H9 (cell line): ENCODE results near the gene COX7B2. TPM values are rescaled to one million over a fixed set of nuclear protein-coding genes. Genes with fewer than 3 reads are reported as not detected.

Source experiments
- DNase-seq: peaks from one replicate; pipeline ENCODE4 v3.0.0-alpha.2; 2017
- H2AFZ ChIP-seq: one replicate; pipeline ENCODE4 v1.6.1; 2013; ENCODE audit warnings: mild to moderate bottlenecking, low read length, control low read depth, moderate library complexity
- H2AK5ac ChIP-seq: 2 replicates; pipeline ENCODE4 v1.6.1; 2013; ENCODE audit warnings: low read length, control low read depth, mixed read lengths; ENCODE audit not compliant: insufficient read length
- H2BK120ac ChIP-seq: one replicate; pipeline ENCODE4 v1.6.1; 2013; ENCODE audit warnings: low read depth, mild to moderate bottlenecking, low read length, control low read depth, inconsistent platforms; ENCODE audit not compliant: poor library complexity, severe bottlenecking
- H2BK12ac ChIP-seq: 2 replicates; pipeline ENCODE4 v1.6.1; 2013; ENCODE audit warnings: low read length, control low read depth, mixed read lengths, low read depth; ENCODE audit not compliant: insufficient read length
- H2BK15ac ChIP-seq: 2 replicates; pipeline ENCODE4 v1.6.1; 2013; ENCODE audit warnings: low read depth, low read length, control low read depth
- H2BK20ac ChIP-seq: one replicate; pipeline ENCODE4 v1.6.1; 2013; ENCODE audit warnings: low read depth, mild to moderate bottlenecking, low read length, control low read depth, inconsistent platforms; ENCODE audit not compliant: poor library complexity, severe bottlenecking
- H2BK5ac ChIP-seq: 2 replicates; pipeline ENCODE4 v1.6.1; 2013; ENCODE audit warnings: low read length, control low read depth, mixed read lengths; ENCODE audit not compliant: insufficient read length
- H3K14ac ChIP-seq: 2 replicates; pipeline ENCODE4 v1.6.1; 2013; ENCODE audit warnings: low read length, control low read depth; ENCODE audit not compliant: insufficient read depth
- H3K18ac ChIP-seq: 2 replicates; pipeline ENCODE4 v1.6.1; 2013; ENCODE audit warnings: low read depth, mild to moderate bottlenecking, mixed read lengths, low read length, control low read depth; ENCODE audit not compliant: insufficient read length
- H3K23ac ChIP-seq: 2 replicates; pipeline ENCODE4 v1.6.1; 2013; ENCODE audit warnings: low read length, control low read depth, mixed read lengths, low read depth; ENCODE audit not compliant: insufficient read length
- H3K23me2 ChIP-seq: 2 replicates; pipeline ENCODE4 v1.6.1; 2013; ENCODE audit warnings: low read depth, mild to moderate bottlenecking, mixed read lengths, low read length, control low read depth; ENCODE audit not compliant: insufficient read length, poor library complexity, severe bottlenecking
- H3K27ac ChIP-seq: 2 replicates; pipeline ENCODE4 v1.5.1; 2013; ENCODE audit warnings: low read length, control low read depth, mixed read lengths, low read depth; ENCODE audit not compliant: insufficient read length
- H3K27me3 ChIP-seq: 2 replicates; pipeline ENCODE4 v1.6.1; 2013; ENCODE audit warnings: low read length, control low read depth, inconsistent platforms; ENCODE audit not compliant: insufficient read depth
- H3K4ac ChIP-seq: 2 replicates; pipeline ENCODE4 v1.6.1; 2013; ENCODE audit warnings: low read depth, mild to moderate bottlenecking, control low read depth, inconsistent platforms, low read length, moderate library complexity
- H3K4me1 ChIP-seq: 2 replicates; pipeline ENCODE4 v1.6.1; 2013; ENCODE audit warnings: low read length, control low read depth, inconsistent platforms; ENCODE audit not compliant: insufficient read depth
- H3K4me2 ChIP-seq: 2 replicates; pipeline ENCODE4 v1.6.1; 2013; ENCODE audit warnings: low read length, control low read depth, mixed read lengths; ENCODE audit not compliant: insufficient read length, insufficient read depth
- H3K56ac ChIP-seq: 2 replicates; pipeline ENCODE4 v1.6.1; 2013; ENCODE audit warnings: low read depth, mild to moderate bottlenecking, mixed read lengths, low read length, control low read depth; ENCODE audit not compliant: insufficient read length
- H3K79me1 ChIP-seq: 2 replicates; pipeline ENCODE4 v1.6.1; 2013; ENCODE audit warnings: low read depth, mild to moderate bottlenecking, moderate library complexity, low read length, control low read depth, inconsistent platforms; ENCODE audit not compliant: insufficient read depth, poor library complexity, severe bottlenecking
- H3K79me2 ChIP-seq: 2 replicates; pipeline ENCODE4 v1.6.1; 2013; ENCODE audit warnings: low read length, control low read depth, inconsistent platforms; ENCODE audit not compliant: insufficient read depth
- H3K9ac ChIP-seq: 2 replicates; pipeline ENCODE4 v1.6.1; 2013; ENCODE audit warnings: low read length, control low read depth, mixed read lengths; ENCODE audit not compliant: insufficient read length; ENCODE audit errors: extremely low read depth
- H3K9me3 ChIP-seq: one replicate; pipeline ENCODE4 v1.6.1; 2013; ENCODE audit warnings: low read depth, low read length, inconsistent platforms; ENCODE audit not compliant: control insufficient read depth
- H3T11ph ChIP-seq: one replicate; pipeline ENCODE4 v1.6.1; 2013; ENCODE audit warnings: mild to moderate bottlenecking, low read length, control low read depth, inconsistent platforms
- H4K20me1 ChIP-seq: one replicate; pipeline ENCODE4 v1.6.1; 2013; ENCODE audit not compliant: control insufficient read depth, insufficient read length, insufficient read depth
- H4K5ac ChIP-seq: 2 replicates; pipeline ENCODE4 v1.6.1; 2013; ENCODE audit warnings: low read depth, mild to moderate bottlenecking, mixed read lengths, low read length, control low read depth; ENCODE audit not compliant: insufficient read length
- H4K8ac ChIP-seq: replicated peaks from 2 replicates; pipeline ENCODE4 v1.6.1; 2013; ENCODE audit warnings: low read length, control low read depth, mixed read lengths, low read depth; ENCODE audit not compliant: insufficient read length
- H4K91ac ChIP-seq: 2 replicates; pipeline ENCODE4 v1.6.1; 2013; ENCODE audit warnings: low read depth, mild to moderate bottlenecking, moderate library complexity, mixed read lengths, low read length, control low read depth; ENCODE audit not compliant: insufficient read length
- H3K27ac Mint-ChIP-seq, 3 experiments: 2 replicates in 2 of 3; 3 replicates in 1 of 3; pipeline ENCODE4 v1.8.0; 2020 to 2021; ENCODE audit warnings: mixed read lengths in 3 of 3, mild to moderate bottlenecking in 1 of 3, moderate library complexity in 1 of 3
- H3K27me3 Mint-ChIP-seq: 2 replicates; pipeline ENCODE4 v1.8.0; 2021; ENCODE audit warnings: low read depth, mild to moderate bottlenecking, moderate library complexity, mixed read lengths
- H3K36me3 Mint-ChIP-seq, 3 experiments: 2 replicates in 2 of 3; 3 replicates in 1 of 3; pipeline ENCODE4 v1.8.0; 2020 to 2021; ENCODE audit warnings: low read depth in 3 of 3, mixed read lengths in 3 of 3; ENCODE audit not compliant: insufficient read depth in 1 of 3
- H3K4me1 Mint-ChIP-seq, 2 experiments: 2 replicates each; pipeline ENCODE4 v1.8.0; 2020; ENCODE audit warnings: mixed read lengths in 2 of 2
- H3K4me3 Mint-ChIP-seq, 2 experiments: 2 replicates in 1 of 2; 3 replicates in 1 of 2; pipeline ENCODE4 v1.8.0; 2020 to 2021; ENCODE audit warnings: mild to moderate bottlenecking in 2 of 2, mixed read lengths in 2 of 2, moderate library complexity in 1 of 2
- H3K9me3 Mint-ChIP-seq, 2 experiments: 2 replicates in 1 of 2; 3 replicates in 1 of 2; pipeline ENCODE4 v1.8.0; 2020; ENCODE audit warnings: mild to moderate bottlenecking in 2 of 2, mixed read lengths in 2 of 2, moderate library complexity in 1 of 2
- CTCF ChIP-seq: fragments of 200-600 bp; sonication (generic); conservative IDR thresholded peaks from 3 replicates; pipeline ENCODE4 v1.8.0; 2021; ENCODE audit warnings: antibody characterized with exemption, mild to moderate bottlenecking
- WGBS: extraction: QIAGEN DNeasy Blood & Tissue Kit; methylation state at CpG from one replicate; pipeline ENCODE4 v1.1.7; 2013; ENCODE audit warnings: missing lambda C conversion rate, low lambda C conversion rate, mixed read lengths; ENCODE audit not compliant: insufficient read length; ENCODE audit errors: extremely low coverage; 5-methylcytosine and 5-hydroxymethylcytosine counted together
- total RNA-seq: library from RNA; stranded (reverse); gene quantifications from 2 replicates; pipeline ENCODE4 v1.2.1, GENCODE V29; 2021

COX7B2 gene
- total RNA-seq, 1 experiment from 2014 or later: not detected

- H3K4me1 ChIP-seq: no peaks in the 10 kb centered on the region
- no peak overlapping the region for H2BK5ac ChIP-seq
- DNase-seq: no peak
- no peak overlapping the region for H2BK120ac ChIP-seq
- H3K27ac Mint-ChIP-seq: no peak overlapping the region; a peak in 1 of 7 replicates
- no peak overlapping the region for H3K14ac ChIP-seq
- no peaks in the 10 kb centered on the region; a peak in 1 of 7 replicates for H3K36me3 Mint-ChIP-seq
- H4K91ac ChIP-seq: no peak overlapping the region
- no peak overlapping the region for H3K9ac ChIP-seq
- no peak overlapping the region for H2AFZ ChIP-seq
- H3K18ac ChIP-seq: no peak overlapping the region
- H3K4me3 Mint-ChIP-seq: no peak overlapping the region
- H2AK5ac ChIP-seq: no peak overlapping the region
- H4K8ac ChIP-seq: no peak overlapping the region
- H4K20me1 ChIP-seq: no peaks in the 10 kb centered on the region
- H3T11ph ChIP-seq: no peak overlapping the region
- no peaks in the 10 kb centered on the region for H3K79me2 ChIP-seq
- no peak overlapping the region for H3K4ac ChIP-seq
- no peak overlapping the region for H3K56ac ChIP-seq
- H3K4me2 ChIP-seq: no peak overlapping the region
- H2BK20ac ChIP-seq: no peak overlapping the region
- H3K27me3 Mint-ChIP-seq: no peaks in the 10 kb centered on the region
- peaks cover 3 to 5% of the 10 kb centered on the region in 2 experiments; a peak in 4 of 5 replicates for H3K9me3 Mint-ChIP-seq
- TF ChIP-seq CTCF: no peak
- no peak overlapping the region for H2BK12ac ChIP-seq
- no peak overlapping the region for H3K23ac ChIP-seq
- no peaks in the 10 kb centered on the region for H3K79me1 ChIP-seq
- H3K27me3 ChIP-seq: no peaks in the 10 kb centered on the region
- no peaks in the 10 kb centered on the region for H3K9me3 ChIP-seq
- no peak overlapping the region for H2BK15ac ChIP-seq
- no CpG with 5 or more reads among the region's 4 CpGs for WGBS
- no peaks in the 10 kb centered on the region for H3K4me1 Mint-ChIP-seq
- H3K27ac ChIP-seq: no peak overlapping the region
- no peak overlapping the region for H4K5ac ChIP-seq
- H3K23me2 ChIP-seq: no peaks in the 10 kb centered on the region
These were observed 897 bp downstream of the COX7B2 start for GRCh38 chr4:46908148-46908547.
